OCI-M2 (cell line): ENCODE data around the gene KASH5.
A peak's percentile ranks its signal among the peaks of the same experiment; 100 is the strongest.
"Not testable (repeated sequence)": the region's sequence is repeated elsewhere in the genome, so short reads cannot be mapped to it uniquely, and the experiment has no call there.

Source experiments
- DNase-seq: peaks from one replicate; lab custom pipeline; 2025; ENCODE audit not compliant: unreplicated experiment; lab: John Stamatoyannopoulos, UW

Gene KASH5

GRCh38 chr19:49361438-49362047, 26.5 kb upstream of the KASH5 start:
- DNase-seq = no peak

DNA sequence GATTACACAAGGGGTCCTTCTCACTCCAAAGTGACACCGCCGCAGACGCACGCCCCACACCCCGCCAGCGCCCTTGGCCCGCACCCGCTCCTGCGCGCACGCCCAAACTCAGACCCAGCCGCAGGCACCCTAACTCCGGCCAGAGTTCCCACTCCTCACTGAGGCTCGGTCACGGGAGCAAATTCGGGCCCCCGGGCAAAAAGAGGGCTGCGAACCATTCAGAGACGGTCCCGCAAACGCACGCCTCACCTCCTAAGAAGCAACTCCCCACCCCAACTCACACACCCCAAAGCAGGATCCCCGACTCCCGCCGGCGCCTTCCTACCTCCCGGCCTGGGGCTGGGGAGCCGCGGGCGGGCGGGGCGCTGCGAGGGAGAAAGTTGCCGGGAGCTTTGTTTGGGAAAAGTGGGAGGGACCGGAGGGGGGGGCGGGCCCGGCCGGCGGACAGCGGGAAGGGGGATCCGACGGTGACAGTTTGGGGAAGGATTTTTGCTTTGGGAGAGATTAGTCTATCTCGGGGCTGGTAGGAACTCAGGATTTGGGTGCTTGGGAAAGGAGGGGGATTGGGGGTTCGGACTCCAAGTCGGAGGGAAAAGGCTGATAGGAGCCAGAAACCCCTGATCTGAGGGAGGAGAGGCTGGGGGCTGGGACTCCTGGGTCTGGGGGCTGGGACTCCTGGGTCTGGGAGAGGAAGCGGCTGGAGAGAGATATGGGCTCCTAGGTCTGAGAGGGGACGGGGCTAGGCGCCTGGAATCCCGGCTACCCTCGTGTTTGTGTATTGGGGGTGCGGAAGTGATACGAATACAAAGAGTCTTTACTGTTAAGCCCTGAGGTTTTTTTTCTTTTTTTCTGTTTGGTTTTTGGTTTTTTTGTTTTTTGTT, 25.8 kb upstream of the KASH5 start, which contains the start of gene TEAD2:
Gene TEAD2, minus strand, starts transcription at position 369 of the 881 bp plus-strand sequence. CDS start 2,341 bp downstream, outside the sequence.
- DNase-seq = no peak

DNA sequence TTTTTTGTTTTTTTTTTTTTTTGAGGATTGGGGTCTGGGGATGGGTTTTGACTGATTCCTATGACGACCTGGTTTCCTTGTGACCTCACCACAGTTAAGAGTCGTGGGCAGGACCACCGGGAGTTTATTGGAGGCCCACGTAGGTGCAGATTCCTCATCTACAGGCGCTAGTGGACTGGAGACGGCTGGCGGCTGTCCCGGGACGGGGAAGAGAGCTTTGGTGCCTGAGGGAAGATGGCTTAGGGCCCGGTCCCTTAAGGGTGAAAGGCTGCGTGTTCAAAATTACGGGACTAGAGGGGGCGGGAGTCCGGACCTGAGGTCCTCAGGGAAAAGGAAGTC, 25.2 kb upstream of the KASH5 start:
- DNase-seq = no peak

DNA sequence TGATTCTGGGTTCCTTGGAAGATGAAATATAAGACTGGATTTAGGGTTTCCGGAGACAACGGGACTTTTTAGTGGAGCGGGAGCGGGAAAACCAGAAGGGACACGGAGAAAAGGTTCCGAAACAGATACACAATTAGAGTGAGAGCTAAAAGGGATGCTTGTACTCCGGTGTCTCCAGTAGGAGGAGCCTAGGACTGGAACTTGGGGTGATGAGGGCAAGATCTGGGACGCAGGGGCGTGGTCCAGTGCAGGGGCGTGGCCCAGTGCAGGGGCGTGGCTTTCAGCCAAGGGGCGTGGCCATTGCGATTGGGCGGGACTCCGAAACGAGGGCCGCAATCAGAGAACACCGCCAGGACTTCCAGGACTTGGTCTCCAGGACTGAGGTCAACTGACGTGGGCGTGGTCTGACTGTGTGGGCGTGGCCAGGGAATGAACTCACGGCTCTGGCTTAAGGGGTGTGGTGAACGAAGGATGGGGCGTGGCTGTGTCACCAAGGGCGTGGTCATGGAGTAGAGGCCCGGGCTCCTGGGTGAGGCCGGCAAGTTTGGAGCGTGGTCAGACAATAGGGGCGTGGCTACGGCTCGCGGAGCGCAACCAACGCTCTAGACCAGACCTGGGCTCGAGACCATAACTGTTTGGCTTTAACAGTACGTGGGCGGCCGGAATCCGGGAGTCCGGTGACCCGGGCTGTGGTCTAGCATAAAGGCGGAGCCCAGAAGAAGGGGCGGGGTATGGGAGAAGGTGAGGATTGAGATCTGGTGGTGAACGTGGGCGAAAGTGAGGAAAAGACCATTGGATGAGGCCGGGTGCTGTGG, 24.6 kb upstream of the KASH5 start, which contains the start of gene DKKL1:
Gene DKKL1, plus strand, starts transcription at position 610 of the 815 bp plus-strand sequence. Its CDS starts 122 bp downstream, at position 732.
- DNase-seq = peak; percentile 87

DNA sequence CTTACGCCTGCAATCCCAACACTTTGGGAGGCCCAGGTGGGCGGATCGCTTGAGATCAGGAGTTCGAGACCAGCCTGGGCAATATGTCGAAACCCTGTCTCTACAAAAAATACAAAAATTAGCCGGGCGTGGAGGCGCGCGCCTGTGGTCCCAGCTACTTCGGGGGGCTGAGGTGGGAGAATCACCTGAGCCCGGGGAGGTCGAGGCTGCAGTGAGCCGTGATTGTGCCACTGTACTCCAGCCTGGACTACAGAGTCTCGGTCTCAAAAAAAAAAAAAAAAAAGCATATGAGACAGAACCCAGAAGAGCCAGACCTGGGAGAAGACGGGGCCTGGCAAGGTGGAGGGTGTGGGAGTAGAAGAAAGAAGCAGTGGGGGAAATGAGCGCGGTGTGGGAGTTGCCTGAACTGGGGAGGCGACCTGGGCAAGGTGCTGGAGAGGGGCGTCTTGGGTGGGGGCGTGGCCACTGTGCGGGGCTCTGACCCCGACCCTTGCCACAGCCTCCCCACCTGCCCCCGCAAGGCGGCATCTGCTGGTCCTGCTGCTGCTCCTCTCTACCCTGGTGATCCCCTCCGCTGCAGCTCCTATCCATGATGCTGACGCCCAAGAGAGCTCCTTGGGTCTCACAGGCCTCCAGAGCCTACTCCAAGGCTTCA, 23.8 kb upstream of the KASH5 start:
- DNase-seq = no peak

DNA sequence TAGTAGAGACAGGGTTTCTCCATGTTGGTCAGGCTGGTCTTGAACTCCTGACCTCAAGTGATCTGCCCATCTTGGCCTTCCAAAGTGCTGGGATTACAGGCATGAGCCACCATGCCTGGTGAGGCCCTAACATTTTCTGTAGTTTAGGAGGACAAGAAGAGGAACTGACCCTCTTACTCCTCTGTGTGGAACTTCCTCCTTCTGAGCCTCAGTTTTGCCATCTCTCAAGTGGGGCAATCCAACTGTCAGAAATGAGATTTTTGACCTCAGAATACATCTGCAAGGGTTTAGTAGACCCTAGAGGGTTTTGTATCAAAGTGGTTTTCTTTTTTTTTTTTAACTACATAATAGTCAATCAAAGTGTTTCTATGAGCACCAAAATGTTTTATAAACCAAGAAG, 21.9 kb upstream of the KASH5 start:
- no peak for DNase-seq

DNA sequence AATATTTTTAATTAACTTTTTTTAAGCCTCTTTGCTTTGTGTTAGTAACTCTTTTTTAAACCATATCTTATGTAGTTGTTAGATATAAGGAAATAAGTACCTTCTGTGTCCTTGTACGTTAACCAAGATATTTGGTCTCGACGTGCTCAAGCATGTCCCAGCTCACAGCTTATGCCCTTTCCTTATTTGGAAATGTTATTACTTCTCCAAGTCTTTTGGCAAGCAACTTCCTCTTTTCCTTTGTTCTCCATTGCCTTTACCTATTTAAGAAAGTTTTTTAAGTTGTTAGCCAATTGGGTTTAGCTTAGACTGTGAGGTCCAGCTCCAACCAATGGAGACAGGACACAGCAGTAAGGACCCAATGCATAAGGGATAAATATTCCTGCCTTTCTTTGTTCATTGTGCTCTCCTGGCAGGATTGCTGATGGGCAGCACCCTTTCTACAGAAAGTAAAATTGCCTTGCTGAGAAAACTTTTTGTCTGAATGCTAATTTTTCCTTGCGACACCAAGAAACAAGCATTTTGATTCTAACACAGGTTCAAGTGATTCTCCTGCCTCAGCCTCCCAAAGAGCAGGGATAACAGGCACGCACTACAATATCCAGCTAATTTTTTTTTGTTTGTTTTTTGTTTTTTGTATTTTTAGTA, 19.2 kb upstream of the KASH5 start:
- no peak for DNase-seq

DNA sequence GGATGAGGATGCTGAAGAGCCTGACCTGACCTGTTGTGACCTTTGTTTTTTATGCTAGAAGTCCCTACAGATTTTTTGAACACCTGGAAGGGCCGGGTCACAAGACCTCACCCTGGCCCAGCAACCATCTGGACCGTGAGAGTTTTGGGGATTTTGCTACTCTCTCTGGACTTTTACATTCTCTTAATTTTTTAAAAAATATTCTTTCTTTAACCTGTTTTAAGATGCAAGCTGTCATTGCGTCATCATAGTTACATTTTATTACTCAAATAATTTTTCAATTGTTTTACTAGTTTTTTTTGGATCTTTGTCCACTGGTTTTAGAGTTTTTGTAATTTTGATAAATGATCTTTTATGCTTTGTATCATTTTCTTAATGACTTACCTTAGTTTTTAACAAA, 16.9 kb upstream of the KASH5 start:
- no peak for DNase-seq

GRCh38 chr19:49373174-49373573, 14.9 kb upstream of the KASH5 start:
- DNase-seq = not testable (repeated sequence)

DNA sequence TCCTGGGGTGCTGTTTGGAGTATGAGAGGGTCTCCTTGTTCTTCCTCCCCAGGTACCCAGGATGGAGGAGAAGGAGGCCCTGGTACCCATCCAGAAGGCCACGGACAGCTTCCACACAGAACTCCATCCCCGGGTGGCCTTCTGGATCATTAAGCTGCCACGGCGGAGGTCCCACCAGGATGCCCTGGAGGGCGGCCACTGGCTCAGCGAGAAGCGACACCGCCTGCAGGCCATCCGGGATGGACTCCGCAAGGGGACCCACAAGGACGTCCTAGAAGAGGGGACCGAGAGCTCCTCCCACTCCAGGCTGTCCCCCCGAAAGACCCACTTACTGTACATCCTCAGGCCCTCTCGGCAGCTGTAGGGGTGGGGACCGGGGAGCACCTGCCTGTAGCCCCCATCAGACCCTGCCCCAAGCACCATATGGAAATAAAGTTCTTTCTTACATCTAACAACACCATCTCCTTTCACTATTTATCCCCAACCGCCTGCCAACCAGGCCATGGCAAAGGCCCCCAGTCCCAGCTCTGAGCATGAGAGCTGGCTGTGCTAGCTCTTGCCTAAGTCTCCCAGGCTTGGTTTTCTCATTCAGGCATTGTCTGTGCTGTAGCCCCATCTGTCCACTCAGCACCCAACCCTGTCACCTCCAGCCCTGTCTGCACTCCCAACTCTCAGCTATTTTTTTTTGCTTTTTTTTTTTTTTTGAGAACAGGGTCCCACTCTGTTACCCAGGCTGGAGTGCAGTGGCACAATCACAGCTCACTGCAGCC, 13.2 kb upstream of the KASH5 start:
- no peak for DNase-seq

DNA sequence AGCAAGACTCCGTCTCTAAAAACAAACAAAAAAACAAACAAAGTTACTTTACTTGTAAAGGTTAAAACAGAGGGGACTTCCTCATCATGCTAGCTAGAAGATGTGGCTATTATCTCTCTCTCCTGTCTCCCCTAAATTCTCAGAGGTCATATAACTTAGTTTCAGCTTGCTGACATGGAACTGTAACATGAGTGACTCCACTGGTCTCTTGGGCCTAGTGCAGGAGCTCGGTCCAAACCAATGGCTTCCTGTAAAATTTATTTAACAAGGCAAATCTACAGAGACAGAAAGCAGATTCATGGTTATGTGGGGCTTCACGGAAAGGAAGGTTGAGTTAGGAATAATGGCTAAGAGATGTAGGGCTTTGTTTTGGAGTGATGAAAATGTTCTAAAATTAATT, 9.5 kb upstream of the KASH5 start:
- DNase-seq = no peak

GRCh38 chr19:49380391-49380790, 7.7 kb upstream of the KASH5 start:
- DNase-seq = no peak

DNA sequence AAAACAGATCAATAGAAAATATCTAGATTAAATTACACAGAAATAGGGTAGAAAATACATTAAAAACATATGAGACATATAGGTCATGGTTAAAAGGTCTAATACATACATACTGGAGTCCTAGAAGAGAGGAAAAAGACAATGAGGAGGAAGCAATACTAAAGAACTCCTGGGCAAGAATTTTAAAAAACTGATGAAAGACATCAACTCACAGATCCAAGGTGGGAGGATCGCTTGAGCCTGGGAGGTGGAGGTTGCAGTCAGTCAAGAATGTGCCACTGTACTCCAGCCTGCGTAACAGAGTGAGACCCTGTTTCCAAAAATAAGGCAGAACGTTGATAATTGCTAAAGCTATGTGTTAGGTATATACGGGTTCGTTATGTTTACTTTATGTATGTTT, 5.4 kb upstream of the KASH5 start:
- DNase-seq = no peak

DNA sequence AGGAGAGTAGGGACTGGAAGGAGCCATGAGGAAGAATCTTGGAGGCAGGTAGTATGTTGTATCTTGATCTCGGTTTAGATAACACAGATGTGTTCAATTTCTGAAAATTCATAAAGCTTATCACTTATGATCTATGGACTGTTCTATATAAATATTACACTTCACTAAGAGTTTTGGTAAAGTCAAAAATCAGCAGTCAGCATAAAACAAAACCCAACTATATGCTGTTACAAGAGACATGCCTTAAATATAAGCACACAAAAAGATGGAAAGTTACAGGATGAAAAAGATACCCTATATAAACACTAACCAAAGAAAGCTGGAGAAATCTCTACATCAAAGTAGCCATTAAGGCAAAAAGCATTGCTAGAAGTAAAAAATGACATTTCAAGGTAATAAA, 4.5 kb upstream of the KASH5 start:
- DNase-seq = no peak

GRCh38 chr19:49389406-49389805, 1.4 kb downstream of the KASH5 start:
- no peak for DNase-seq

DNA sequence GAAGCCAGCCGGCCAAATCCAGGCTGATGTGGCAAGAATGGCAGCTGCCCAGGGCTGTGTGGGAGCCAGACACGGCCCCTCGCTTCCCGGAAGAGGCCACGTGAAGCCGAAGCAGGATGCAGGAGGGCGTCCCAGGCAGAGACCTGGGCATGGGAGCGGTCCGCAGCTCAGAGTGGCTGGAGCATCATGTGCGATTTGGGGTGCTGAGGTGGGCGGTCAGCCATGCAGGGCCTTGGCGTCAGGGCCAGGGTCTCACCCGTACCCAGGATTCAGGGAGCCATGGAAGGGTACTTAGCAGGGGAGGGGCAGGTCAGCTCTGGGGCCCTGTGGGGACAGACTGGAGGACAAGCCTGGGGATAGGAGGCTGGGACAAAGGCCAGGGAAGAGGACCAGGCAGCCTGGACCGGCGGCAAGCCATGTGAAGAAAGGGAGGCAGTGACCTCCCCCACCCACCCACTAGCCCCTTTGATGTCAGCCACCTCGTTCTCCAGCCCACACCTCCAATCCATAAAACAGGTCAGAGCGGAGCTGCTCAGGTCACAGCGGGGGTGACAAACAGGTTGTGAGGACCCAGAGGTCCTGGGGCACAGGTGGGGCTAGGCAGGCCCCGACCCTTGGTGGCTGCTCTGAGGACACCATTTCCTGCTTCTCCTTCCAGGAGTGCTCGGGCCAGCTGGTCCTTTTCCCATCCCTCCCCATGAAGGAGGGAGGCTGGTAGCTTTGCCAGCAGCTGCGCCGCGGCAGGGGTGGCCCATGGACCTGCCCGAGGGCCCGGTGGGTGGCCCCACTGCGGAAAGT, 2.3 kb downstream of the KASH5 start:
- no peak for DNase-seq

GRCh38 chr19:49390929-49391359, 2.9 kb downstream of the KASH5 start:
- DNase-seq = no peak

GRCh38 chr19:49391581-49392399, 3.7 kb downstream of the KASH5 start:
- DNase-seq = no peak
